ENCODE measurements around the gene FBXO42. TPM values are rescaled to one million over a fixed set of nuclear protein-coding genes. Genes with fewer than 3 reads are reported as not detected.
A peak's percentile ranks its signal among the peaks of the same experiment; 100 is the strongest.

Gene FBXO42
- total and polyA plus RNA-seq, 2 of the 8 experiments (the other 6 are each of a cell fraction or from before 2014, with no cell fraction given) = 15.1 to 17.0 TPM

DNA sequence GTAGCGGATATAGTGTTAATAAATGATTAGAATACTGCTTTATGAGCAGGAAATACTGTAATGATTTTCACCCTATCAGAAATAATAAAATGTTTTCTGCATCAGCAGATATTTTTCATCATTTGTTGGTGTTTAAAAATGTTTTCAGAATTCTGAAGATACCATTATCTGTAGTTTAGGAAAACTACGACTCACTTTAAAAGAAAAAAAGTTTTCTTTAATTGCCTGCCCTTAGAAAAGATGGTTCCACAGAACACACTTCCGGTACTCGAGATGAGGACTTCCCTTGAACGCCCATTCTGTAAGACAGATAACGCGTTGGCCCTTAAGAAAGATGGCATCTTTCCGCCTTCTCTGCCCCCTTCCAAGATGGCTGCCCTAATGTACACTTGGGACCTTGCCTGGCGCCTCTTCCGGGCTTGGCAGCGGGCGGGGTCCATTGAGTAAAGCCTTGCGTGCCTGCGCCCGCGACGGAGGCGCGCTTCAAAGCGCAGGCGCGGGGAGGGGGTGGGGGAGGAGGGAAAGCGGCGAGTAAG, 14.5 kb upstream of the FBXO42 start, which contains the start of gene SZRD1:
Gene SZRD1 (plus strand): TSS at position 521 of the 536 bp plus-strand sequence. CDS start 16 bp downstream, outside the sequence.
- Histone ChIP-seq H4K5ac (ENCODE audit: insufficient read length, low read depth, low read length) (peak within 1 kb of the TSS; percentile 93), H2BK120ac (replicated peaks; ENCODE audit: low read depth, low read length) (no peak within 1 kb of the TSS), H3K4me2 (ENCODE audit: insufficient read depth in 1 of 2, low read depth in 2 of 2, low read length in 2 of 2) (peak within 1 kb of the TSS; percentile 65 to 83), H3K4me1 (replicated peaks in 1 of 4; ENCODE audit: control insufficient read depth in 3 of 4, insufficient read depth in 4 of 4, low read length in 3 of 4) (peaks cover 0 to 3% (median 1%) of the 10 kb centered on the region in 4 experiments; a peak in 2 of 7 replicates), H3K79me1 (ENCODE audit: low read depth, low read length) (no peaks in the 10 kb centered on the region), H3K18ac (ENCODE audit: extremely low read depth, low read length) (peak within 1 kb of the TSS; percentile 96), H2AFZ (ENCODE audit: low read length) (peak within 1 kb of the TSS; percentile 74), H3K23me2 (ENCODE audit: low read depth, low read length) (peaks cover 5% of the 10 kb centered on the region; the same call in 1 of the 2 replicates), H3K4ac (replicated peaks; ENCODE audit: insufficient read length, low read depth, low read length) (no peak within 1 kb of the TSS), H3K27me3 (replicated peaks in 1 of 4; ENCODE audit: control insufficient read depth in 3 of 4, extremely low read depth in 1 of 4, insufficient read depth in 3 of 4, low read length in 3 of 4) (no peaks in the 10 kb centered on the region), H3K56ac (replicated peaks; ENCODE audit: insufficient read length, low read depth, low read length) (peak within 1 kb of the TSS; percentile 92), H3K23ac (ENCODE audit: insufficient read length) (no peak within 1 kb of the TSS), H3K9me3 (ENCODE audit: insufficient read depth in 2 of 2, low read depth in 1 of 2, low read length in 1 of 2) (no peaks in the 10 kb centered on the region), H3K36me3 (ENCODE audit: control insufficient read depth in 2 of 4, insufficient read depth in 4 of 4, low read length in 3 of 4) (no peaks in the 10 kb centered on the region), H3K27ac (ENCODE audit: low read depth, low read length) (peak within 1 kb of the TSS; percentile 88), H3K4me3 (ENCODE audit: extremely low read depth in 1 of 4, insufficient read depth in 2 of 4, low read depth in 3 of 4, low read length in 4 of 4) (peak within 1 kb of the TSS; percentile 72 to 91 (median 80)), H3K79me2 (ENCODE audit: control insufficient read depth in 1 of 2, insufficient read depth in 2 of 2, low read length in 2 of 2) (peaks cover 20 to 40% of the 10 kb centered on the region in 2 experiments), H4K91ac (replicated peaks; ENCODE audit: insufficient read length, low read length) (peak within 1 kb of the TSS; percentile 91), H4K20me1 (replicated peaks in 1 of 2; ENCODE audit: control insufficient read depth in 1 of 2, insufficient read depth in 2 of 2, low read length in 2 of 2) (peaks cover 7 to 12% of the 10 kb centered on the region in 2 experiments), H3K14ac (ENCODE audit: insufficient read length) (no peak within 1 kb of the TSS), H4K8ac (ENCODE audit: extremely low read depth, insufficient read depth, low read length) (peak within 1 kb of the TSS; percentile 73), H2BK15ac (ENCODE audit: low read length) (no peak within 1 kb of the TSS), H2BK5ac (ENCODE audit: low read depth, low read length) (peak within 1 kb of the TSS; percentile 96), H2BK12ac (ENCODE audit: low read depth, low read length) (no peak within 1 kb of the TSS), H2AK5ac (ENCODE audit: low read depth, low read length) (no peak within 1 kb of the TSS), H2BK20ac (ENCODE audit: low read length) (no peak within 1 kb of the TSS), H3K9ac (replicated peaks in 1 of 4; ENCODE audit: extremely low read depth in 1 of 4, low read depth in 3 of 4, low read length in 3 of 4) (peak within 1 kb of the TSS; percentile 65 to 83 (median 77))
- WGBS, 2 experiments (ENCODE audit: extremely low coverage in 1 of 2, insufficient coverage in 1 of 2, insufficient read length in 1 of 2, insufficient replicate concordance in 2 of 2, low coverage in 1 of 2, low lambda C conversion rate in 2 of 2, missing lambda C conversion rate in 1 of 2) = 4% methylated on average over 16 of the region's 24 CpGs; no CpG with 5 or more reads in 1 of the 2 experiments
- FAIRE-seq (peak; percentile 32), DNase-seq (ENCODE audit: low read depth in 1 of 2, low spot score in 2 of 2) (peak; percentile 82 to 97)
- POLR2A ChIA-PET (ENCODE audit: partially characterized antibody) = interaction anchor here (1.3 to 4.7 kb wide), 6 partner anchors 9 to 199 kb away, joined by 3 to 32 read pairs (median 8); partner anchors contain the start of gene FBXO42
- CTCF ChIA-PET (ENCODE audit: partially characterized antibody) = interaction anchor here (1.2 to 4.8 kb wide), 4 partner anchors 10 to 73 kb away, joined by 3 to 44 read pairs (median 6); partner anchors contain the start of genes FBXO42 and NECAP2
- TF ChIP-seq NRF1 (IDR thresholded peaks at IDR 0.05; ENCODE audit: low read depth, low read length) (peak; percentile 67), CTCF (IDR thresholded peaks at IDR 0.05; ENCODE audit: control extremely low read depth in 1 of 3, insufficient read depth in 1 of 3, low read depth in 1 of 3, low read length in 3 of 3) (no peak), SP4 (IDR thresholded peaks at IDR 0.05; ENCODE audit: low read length) (no peak), SIN3A (conservative IDR thresholded peaks at IDR 0.05 in 1 of 2, IDR thresholded peaks at IDR 0.05 in 1 of 2; ENCODE audit: low read depth in 1 of 2, low read length in 2 of 2) (peak in 1 of 2 experiments; percentile 13; a peak in 1 of 4 replicates), CEBPB (IDR thresholded peaks at IDR 0.05; ENCODE audit: low read depth, low read length) (no peak), BCL11A (IDR thresholded peaks at IDR 0.05; ENCODE audit: low read depth in 2 of 2, low read length in 2 of 2) (no peak), TAF1 (IDR thresholded peaks at IDR 0.05; ENCODE audit: low read depth, low read length) (peak; percentile 72), EZH2 (IDR thresholded peaks at IDR 0.05; ENCODE audit: low read depth, low read length, severe bottlenecking) (no peak), TCF12 (IDR thresholded peaks at IDR 0.05; ENCODE audit: low read depth, low read length) (no peak)
- TF ChIP-seq, protein P1, sequence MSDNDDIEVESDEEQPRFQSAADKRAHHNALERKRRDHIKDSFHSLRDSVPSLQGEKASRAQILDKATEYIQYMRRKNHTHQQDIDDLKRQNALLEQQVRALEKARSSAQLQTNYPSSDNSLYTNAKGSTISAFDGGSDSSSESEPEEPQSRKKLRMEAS (IDR thresholded peaks at IDR 0.05) = peak; percentile 42; the same call in 1 of the 2 replicates
